HEK293 (cell line): ENCODE results near the gene FAM118A.
"Not testable (repeated sequence)": the region's sequence is repeated elsewhere in the genome, so short reads cannot be mapped to it uniquely, and the experiment has no call there.

Experiments
- KLF1 ChIP-seq: fragments of 450-650 bp; formaldehyde crosslinking; IDR thresholded peaks from 2 replicates; pipeline ENCODE4 v1.5.1; 2016; ENCODE audit warnings: missing biosample characterization, missing genetic modification characterization
- MZF1 ChIP-seq: fragments of 450-650 bp; formaldehyde crosslinking; IDR thresholded peaks from 2 replicates; pipeline ENCODE4 v1.5.1; 2017; ENCODE audit warnings: missing biosample characterization, missing genetic modification characterization, borderline replicate concordance
- TCF7L2 ChIP-seq: IDR thresholded peaks from 2 replicates; pipeline ENCODE4 v1.6.1; 2011; ENCODE audit warnings: low read depth, mild to moderate bottlenecking, inconsistent platforms, low read length, moderate library complexity, borderline replicate concordance
- ZNF24 ChIP-seq: fragments of 450-650 bp; formaldehyde crosslinking; IDR thresholded peaks from 2 replicates; pipeline ENCODE4 v1.5.1; 2016; ENCODE audit warnings: missing biosample characterization, missing genetic modification characterization
- ZNF350 ChIP-seq: fragments of 450-650 bp; formaldehyde crosslinking; IDR thresholded peaks from 2 replicates; pipeline ENCODE4 v1.5.0; 2017; ENCODE audit warnings: missing biosample characterization, mild to moderate bottlenecking, missing genetic modification characterization
- ZNF558 ChIP-seq: fragments of 450-650 bp; formaldehyde crosslinking; IDR thresholded peaks from 2 replicates; pipeline ENCODE4 v1.5.1; 2016; ENCODE audit warnings: missing biosample characterization, missing genetic modification characterization
- ZNF658 ChIP-seq: fragments of 450-650 bp; formaldehyde crosslinking; IDR thresholded peaks from 2 replicates; pipeline ENCODE4; 2016; ENCODE audit warnings: missing biosample characterization, missing genetic modification characterization
- ZNF768 ChIP-seq: fragments of 450-650 bp; formaldehyde crosslinking; IDR thresholded peaks from 2 replicates; pipeline ENCODE4 v1.5.1; 2018; ENCODE audit warnings: missing biosample characterization, mild to moderate bottlenecking, missing genetic modification characterization
- TF ChIP-seq, protein P1 (sequence below): fragments of 450-650 bp; formaldehyde crosslinking; IDR thresholded peaks from 2 replicates; pipeline ENCODE4 v1.5.1; 2016; ENCODE audit warnings: missing biosample characterization, missing genetic modification characterization

DNA sequence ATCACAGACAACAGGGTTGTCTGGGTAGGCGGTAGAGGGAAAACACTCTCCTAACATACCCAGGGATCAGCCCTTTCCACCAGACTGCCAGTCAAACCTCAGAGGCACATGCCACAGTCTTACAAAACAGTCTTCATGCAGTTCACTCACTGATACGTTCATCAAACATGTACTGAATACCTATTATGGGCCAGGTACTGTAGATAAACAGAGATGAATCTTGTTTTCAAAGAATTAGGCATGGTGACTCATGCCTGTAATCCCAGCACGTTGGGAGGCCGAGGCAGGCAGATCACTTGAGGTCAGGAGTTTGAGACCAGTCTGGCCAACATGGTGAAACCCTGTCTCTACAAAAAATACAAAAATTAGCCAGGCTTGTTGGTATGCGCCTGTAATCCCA, 43.0 kb downstream of the FAM118A start:
- not testable (repeated sequence) for TF ChIP-seq TCF7L2; ZNF768 (tag by site-specific recombination); ZNF658 (tag by site-specific recombination); ZNF350 (tag by site-specific recombination); ZNF24; ZNF558 (tag by site-specific recombination); KLF1 (tag by site-specific recombination); MZF1
- TF ChIP-seq, protein P1, sequence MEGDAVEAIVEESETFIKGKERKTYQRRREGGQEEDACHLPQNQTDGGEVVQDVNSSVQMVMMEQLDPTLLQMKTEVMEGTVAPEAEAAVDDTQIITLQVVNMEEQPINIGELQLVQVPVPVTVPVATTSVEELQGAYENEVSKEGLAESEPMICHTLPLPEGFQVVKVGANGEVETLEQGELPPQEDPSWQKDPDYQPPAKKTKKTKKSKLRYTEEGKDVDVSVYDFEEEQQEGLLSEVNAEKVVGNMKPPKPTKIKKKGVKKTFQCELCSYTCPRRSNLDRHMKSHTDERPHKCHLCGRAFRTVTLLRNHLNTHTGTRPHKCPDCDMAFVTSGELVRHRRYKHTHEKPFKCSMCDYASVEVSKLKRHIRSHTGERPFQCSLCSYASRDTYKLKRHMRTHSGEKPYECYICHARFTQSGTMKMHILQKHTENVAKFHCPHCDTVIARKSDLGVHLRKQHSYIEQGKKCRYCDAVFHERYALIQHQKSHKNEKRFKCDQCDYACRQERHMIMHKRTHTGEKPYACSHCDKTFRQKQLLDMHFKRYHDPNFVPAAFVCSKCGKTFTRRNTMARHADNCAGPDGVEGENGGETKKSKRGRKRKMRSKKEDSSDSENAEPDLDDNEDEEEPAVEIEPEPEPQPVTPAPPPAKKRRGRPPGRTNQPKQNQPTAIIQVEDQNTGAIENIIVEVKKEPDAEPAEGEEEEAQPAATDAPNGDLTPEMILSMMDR (tag by site-specific recombination), result not testable (repeated sequence)
